Measurements from ENCODE around the gene NACC2. TPM values are rescaled to one million over a fixed set of nuclear protein-coding genes. Genes with fewer than 3 reads are reported as not detected.
"Not testable (repeated sequence)": the region's sequence is repeated elsewhere in the genome, so short reads cannot be mapped to it uniquely, and the experiment has no call there.

NACC2 gene
- total RNA-seq, 1 donor from 2014 or later = 7.0 TPM

DNA sequence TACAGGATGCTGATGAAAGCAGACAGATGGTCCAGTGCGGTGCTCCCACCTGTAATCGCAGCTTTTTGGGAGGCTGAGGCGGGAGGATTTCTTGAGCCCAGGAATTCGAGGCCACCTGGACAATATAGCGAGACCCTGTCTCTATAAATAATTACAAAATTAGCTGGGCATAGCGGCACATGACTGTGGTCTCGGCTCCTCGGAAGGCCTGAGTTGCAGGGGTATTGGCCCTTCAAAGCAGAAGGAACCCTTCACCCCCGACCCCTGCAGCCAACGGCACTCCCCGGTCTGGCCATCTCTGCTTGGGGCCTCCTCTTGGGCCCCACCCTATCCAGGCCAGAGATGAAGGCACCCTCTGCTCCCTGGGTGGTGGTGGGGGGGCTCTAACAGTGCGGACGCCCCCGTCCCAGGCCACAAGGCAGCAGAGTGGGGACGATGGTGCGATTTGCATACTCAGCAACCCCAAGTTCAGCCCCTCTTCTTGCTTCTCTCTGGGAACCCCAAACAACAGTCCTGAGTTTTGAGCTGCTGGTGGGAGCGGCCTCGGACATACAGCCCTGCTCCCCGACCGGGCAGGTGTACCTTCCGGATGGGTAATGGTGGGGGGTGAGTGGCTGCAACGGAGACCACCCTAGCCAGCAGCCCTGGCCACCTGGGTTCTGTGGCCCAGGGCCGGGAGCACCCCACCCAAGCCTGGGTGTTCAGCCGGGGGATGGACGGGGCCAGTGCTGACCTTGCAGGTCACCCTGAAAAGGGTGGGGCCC, 50.7 kb downstream of the NACC2 start:
- no peak for ATAC-seq

DNA sequence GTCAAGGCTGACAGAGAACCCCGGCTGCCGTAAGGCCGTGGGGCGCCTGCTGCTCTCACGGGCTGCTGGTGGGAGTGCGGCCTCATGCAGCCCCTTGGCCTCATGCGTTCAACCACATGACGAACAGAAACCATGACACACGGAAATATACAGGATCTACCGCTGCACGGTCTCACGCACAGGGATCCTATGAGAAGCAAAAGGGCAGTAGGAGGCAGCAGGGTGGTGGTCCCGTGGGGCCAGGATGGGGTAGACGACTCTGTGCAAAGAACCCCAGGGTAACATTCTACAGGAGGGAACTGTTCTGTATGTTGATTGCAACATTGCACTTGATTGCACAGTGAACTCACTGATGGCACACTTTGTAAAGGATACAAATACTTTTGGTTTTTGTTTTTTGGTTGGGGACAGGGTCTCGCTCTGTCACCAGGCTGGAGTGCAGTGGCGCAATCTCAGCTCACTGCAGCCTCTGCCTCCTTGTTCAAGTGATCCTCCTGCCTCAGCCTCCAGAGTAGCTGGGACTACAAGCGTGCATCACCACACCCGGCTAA, 51.6 kb downstream of the NACC2 start:
- ATAC-seq = no peak

- no peak for ATAC-seq
Measured at GRCh38 chr9:136042541-136042940, 52.5 kb downstream of the NACC2 start.

- not testable (repeated sequence) for ATAC-seq
Measured at GRCh38 chr9:136040848-136041247, 54.2 kb downstream of the NACC2 start.

DNA sequence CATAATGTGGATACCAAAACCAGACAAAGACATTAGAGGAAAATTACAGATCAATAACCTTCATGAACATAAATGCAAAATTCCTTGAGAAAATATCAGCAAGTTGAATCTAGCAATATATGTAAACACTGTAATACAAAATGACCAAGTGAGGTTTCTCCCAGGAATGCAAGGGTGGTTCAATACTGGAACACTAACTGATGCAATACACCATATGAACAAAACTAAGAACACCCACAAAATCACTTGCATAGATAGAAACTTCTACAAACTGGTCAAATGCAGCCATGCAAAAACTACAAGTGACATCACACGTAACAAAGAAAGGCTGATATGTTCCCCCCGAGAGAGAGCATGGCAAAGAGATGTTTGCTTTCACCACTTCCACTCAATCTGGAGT, 55.6 kb downstream of the NACC2 start:
- ATAC-seq = no peak

GRCh38 chr9:136036848-136037247, 58.2 kb downstream of the NACC2 start:
- ATAC-seq = no peak

DNA sequence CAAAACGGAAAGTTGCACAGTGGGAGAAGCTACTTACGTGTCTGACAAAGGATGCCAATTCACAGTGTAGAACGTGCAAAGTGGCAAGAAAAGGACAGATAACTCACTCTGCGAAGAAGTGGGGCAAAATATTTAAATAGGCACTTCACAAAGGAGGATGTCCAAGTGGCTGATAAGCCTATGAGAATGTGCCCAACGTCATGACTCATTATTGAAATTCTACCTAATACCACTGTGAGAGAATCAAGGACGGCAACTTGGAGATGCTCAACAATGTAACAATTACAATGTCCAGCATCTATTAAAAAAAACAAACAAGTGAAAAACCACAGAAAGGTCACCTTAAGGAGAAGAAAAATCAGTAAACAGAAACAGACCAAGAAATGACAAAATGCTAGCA, 59.0 kb downstream of the NACC2 start:
- no peak for ATAC-seq

DNA sequence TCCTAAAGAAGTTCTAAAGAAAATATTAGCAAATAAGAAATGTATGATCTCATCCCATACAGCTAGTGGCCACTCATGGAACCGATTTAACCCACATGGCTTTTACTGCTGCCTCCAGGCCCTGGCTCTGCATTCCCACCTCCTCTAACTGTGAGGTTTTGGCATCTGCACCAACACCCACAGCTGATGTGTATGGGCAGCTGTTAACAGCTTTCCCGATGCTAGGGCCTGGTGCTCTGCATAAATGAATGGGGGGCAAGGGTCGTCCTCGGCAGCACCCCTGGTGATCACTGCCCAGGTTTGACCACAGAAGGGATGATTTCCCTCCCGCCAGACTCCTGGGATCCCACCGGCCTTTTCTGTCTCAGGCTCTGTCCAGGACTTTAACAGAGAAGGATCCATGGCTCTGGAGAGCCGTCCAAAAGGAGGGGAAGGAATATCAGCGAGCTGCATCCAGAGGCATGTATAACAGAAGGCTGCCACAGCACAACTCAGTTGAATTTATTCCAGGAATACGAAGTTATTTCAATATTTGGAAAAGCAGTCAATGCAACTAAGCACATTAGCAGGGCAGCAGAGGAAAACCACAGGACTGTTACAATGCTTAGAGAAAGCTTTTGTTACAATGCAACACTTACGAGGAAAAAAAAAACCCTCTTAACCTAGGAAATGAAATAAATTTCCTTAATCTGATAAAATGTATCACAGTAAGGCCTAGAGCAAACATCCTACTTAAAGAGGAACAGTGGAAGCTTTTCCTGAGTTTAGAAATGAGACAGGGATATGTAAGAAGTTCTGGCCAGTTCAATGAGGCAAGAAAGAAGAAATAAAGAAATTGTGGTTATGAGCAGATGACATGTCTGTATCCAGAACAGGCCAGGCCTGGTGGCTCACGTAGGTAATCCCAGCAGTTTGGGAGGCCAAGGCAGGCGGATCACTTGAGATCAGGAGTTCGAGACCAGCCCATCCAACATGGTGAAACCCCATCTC, 63.1 kb downstream of the NACC2 start:
- no peak for ATAC-seq

- no peak for ATAC-seq
Measured at GRCh38 chr9:136031094-136031493, 64.0 kb downstream of the NACC2 start.

- ATAC-seq = no peak
Measured at GRCh38 chr9:136029556-136029955, 65.5 kb downstream of the NACC2 start.

DNA sequence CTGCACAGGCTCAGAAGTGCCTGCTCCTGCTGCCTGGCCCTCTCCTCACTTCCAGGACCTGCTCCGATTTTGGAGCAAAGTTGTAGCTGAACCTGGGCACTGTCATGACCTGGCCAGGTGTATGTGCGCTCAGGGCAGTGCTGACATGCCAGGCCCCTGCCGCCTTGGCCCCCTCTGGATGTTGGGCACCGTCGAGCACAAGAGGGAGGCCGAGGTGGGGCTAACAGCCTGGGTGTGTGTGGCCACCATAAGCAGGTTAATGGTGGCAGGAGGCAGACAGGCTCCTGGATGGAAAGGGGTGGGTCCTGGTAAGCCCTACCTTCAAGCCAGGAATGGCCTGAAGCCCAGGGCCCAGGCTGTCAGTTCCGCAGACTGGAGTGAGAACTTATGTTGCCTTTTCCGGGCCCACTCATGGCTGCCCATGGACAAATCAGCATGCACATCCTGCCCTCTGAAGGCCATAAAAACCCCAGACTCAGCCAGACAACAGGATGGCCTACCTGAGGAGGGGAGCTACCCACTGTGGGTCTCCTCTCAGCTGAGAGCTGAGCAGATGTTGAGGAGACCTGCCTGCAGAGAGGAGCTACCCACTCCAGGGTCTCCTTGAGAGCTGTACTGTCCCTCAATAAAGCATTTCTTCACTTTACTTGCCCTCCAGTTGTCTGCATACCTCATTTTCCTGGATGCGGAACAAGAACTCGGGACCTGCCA, 66.2 kb downstream of the NACC2 start:
- no peak for ATAC-seq

- not testable (repeated sequence) for ATAC-seq
Measured at GRCh38 chr9:136026943-136027289, 68.2 kb downstream of the NACC2 start.

DNA sequence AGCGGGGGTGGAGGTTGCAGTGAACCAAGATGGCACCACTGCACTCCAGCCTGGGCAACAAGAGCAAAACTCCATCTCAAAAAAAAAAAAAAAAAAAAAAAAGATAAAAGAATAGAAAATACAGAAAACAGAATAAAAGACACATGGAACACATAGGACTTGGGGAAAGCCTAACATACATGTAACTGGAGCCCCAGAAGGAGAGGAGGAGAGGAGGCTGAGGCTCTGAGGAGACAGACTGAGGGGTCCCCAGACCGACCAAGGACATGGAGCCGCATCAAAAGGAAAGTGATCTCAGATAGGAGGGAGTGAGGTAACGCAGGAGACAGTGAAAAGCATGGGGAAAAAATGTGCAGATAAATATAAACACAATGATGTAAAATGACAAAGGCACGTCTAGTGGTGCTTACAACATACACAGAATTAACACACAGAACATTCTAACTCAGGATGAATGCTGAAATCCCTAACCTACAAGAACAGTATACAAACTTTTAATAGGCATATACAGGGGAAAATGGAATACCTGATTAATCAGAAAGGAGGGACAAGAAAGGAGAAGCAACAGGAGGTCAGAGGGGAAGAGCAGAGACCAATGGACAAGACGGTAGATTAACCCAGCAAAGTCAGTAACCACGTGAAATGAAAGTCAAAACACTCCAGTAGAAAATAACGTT, 68.7 kb downstream of the NACC2 start:
- no peak for ATAC-seq

DNA sequence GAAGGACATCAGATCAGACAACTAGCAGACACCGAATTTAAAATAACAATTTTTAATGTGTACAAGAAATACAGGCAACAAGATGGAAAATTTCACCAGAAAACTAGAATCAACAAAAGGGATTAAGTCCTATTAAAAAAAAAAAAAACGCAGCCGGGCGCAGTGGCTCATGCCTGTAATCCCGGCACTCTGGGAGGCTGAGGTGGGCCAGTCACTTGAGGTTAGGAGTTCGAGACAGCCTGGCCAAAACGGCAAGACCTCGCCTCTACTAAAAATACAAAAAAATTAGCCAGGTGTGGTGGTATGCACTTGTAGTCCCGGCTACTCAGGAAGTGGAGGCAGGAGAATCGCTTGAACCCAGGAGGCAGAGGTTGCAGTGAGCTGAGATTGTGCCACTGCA, 69.6 kb downstream of the NACC2 start:
- ATAC-seq = no peak

DNA sequence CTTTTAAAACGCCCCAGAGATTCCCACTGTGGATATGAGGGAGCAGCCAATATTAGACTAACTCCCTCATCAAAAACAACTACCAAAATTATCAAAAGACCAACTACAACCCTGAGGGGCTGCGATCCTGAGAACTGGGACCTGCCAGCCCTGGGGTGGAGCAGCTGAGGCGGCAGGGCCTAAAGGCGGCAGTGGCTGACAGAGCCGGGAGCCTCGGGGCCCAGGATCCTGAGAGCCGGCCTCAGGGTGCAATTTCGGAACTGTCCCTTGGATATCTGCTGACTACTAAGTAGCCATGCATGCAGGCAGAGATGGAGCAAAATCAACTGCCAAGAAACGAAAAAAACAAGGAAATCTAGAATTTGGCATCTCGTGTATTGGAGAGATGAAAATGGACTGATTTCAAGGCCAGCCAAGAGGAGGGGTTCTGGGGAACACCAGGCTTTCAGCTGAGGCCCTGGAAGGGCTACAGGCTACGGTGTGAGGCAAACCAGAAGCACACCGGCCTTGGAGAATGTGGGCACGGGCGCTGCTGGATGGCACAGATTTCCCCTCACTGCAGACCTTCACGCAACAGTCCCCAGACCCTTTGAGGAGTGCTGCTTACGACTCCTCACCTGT, 70.3 kb downstream of the NACC2 start:
- no peak for ATAC-seq

- no peak for ATAC-seq
Measured at GRCh38 chr9:136024286-136024685, 70.8 kb downstream of the NACC2 start.

DNA sequence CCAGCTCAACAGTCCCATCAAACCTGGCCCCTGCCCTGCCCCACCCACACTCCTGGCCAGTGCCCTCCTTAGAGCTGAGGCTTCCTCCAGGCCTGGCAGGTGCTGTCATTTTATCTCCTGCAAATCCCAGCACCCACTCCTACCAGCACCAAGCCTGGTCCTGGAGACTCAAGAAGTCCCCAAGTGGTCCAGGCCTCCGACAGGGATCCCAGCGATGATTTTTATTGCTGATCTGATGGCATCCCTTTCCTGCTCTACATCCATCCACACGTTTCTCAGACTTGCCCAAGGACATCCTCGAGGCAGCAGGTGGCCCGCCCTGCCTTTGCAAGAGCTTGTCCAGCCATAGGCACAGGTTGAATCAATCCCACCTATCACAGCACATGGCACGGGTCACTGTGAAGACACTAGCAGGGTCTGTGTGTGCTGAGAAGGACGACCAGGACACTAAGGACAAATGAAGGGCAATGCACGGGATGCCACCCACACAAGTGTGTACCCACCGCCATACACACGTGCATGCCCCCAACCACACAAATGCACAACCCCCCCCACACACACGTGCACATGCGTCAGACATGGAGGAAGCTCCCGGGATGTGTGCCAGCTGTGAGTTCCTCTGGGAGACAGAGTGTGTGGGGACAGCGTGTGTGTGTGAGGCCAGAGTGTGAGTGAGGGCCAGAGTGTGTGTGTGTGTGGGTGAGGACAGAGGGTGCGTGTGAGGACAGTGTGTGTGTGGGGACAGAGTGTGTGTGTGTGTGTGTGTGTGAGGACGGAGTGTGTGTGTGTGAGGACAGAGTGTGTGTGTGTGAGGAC, 71.5 kb downstream of the NACC2 start:
- no peak for ATAC-seq

GRCh38 chr9:136022731-136023409, 72.2 kb downstream of the NACC2 start:
- ATAC-seq = no peak

DNA sequence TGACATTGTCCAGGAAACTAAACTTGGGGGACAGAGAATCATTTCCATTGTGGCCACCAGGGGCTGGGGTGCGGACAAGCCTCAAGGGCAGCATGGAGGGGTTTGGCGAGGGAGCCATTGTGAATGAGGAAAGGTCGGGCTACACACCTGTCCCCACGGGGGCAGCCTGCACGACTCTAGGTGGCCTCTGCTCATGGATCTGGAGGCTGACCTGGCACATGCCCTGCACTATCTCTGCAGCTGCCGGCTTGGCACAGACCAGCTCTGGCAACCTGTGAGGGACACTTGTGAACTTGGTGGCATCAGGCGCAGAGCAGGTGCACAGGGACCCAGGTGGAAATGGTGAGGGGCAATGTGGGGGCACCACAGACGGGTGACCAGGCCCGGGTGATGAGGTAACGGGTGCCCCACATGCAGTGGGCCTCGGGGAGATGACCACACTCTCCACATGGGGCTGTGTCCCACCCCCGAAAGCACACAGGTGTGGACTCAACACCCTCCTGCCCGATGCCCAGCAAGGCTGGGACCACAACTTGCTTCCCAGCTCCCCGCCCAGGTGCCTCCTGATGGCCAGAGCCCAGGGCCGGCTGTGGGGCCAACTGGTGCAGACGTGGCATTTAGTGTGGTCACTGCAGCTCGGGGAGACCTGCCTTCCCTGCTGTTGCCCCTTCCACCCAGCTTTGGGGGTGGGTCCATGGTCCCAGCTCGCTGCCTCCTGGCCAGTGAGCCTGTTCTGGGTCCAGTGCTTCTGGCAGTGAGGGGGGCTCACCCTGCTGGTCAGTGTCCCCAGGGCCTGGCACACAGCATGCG, 73.0 kb downstream of the NACC2 start:
- ATAC-seq = no peak

Measured in esophagus mucosa (tissue), 1 donor.